ENCODE results near the gene ADGRD1. TPM values are rescaled to one million over a fixed set of nuclear protein-coding genes. Genes with fewer than 3 reads are reported as not detected.
"Not testable (repeated sequence)": the region's sequence is repeated elsewhere in the genome, so short reads cannot be mapped to it uniquely, and the experiment has no call there.

Gene ADGRD1
- total RNA-seq, 1 experiment from 2014 or later, result 0.77 TPM

DNA sequence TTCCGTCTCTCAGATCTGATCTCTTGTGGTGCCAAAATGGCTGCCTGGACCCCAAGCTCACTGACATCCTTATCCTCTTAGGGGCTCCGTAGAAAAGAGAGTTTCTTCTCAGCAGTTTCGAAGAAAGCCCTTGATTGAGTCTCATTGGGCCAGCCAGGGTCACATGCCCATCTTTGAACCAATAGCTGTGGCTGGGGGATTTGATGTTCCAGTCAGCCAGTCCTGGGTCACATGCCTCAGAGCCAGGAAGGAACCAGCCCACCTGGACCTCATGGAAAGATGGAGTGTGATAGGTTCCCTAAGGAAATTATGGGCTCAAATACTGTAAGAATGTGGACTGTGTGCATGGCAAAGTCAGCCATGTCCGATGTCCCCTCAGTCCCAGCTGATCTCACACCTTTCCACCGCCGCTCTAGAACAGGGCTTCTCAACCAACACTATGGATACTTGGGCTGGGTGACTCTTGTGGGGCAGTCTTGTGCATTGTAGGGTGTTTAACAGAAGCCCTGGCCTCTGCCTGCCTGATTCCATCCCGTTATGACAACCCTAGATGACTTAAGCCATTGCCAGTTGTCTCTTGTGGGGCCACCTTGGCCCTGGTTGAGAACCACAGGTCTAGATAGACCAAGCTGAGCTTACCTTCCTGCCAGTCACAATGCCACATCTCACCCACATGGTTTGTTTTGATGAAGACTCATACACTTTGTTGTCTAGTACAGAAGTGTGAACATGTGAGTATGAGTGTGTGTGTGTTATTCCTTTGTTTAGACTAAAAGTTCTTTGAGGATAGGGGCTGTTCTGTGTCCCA, 163.9 kb downstream of the ADGRD1 start:
- Mint-ChIP-seq H3K27ac (no peak overlapping the region), H3K27me3 (ENCODE audit: low read depth) (0 out of 2 replicates have a peak, but pooled peaks cover under 1% of the 10 kb centered on the region), H3K4me1 (peaks cover 13% of the 10 kb centered on the region), H3K9me3 (no peaks in the 10 kb centered on the region), H3K4me3 (no peak overlapping the region), H3K36me3 (no peaks in the 10 kb centered on the region)
- CTCF ChIA-PET, result interaction anchor here (0.9 to 9.1 kb wide), 9 partner anchors 12 to 353 kb away, joined by 3 to 98 read pairs (median 10); no protein-coding TSS in a partner anchor
- no peak for ATAC-seq
- TF ChIP-seq USF1 (CRISPR knock-in tag; IDR thresholded peaks at IDR 0.05) (peak; percentile 15; the same call in 1 of the 2 replicates), USF2 (CRISPR knock-in tag; IDR thresholded peaks at IDR 0.05) (peak; percentile 54; the same call in 1 of the 2 replicates), TEAD4 (CRISPR knock-in tag; IDR thresholded peaks at IDR 0.05) (no peak)
- POLR2A ChIA-PET, result no interaction called here
- DNase-seq (ENCODE audit: low spot score), result no peak

DNA sequence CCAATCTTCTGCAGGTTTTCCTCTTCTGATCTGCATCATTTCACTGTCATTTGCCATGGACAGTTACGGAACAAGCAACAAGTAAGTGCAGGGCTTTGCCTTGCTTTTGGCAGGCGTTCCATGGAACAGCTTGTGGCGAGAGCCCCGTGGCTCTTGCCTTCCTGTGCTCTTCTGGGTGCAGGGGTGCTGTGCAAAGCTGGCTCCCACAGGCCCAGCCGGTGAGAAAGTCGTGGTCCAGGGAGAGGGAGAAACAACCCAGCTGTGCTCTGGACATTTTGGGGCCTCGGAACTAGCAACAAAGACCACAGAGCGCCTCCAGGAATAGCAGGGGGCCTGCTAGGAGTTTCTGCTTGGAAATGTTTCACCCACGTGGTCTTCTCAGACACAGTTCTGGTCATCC, 164.7 kb downstream of the ADGRD1 start:
- Mint-ChIP-seq H3K9me3 (no peaks in the 10 kb centered on the region), H3K4me3 (no peak overlapping the region), H3K27ac (no peak overlapping the region), H3K4me1 (peaks cover 11% of the 10 kb centered on the region), H3K27me3 (ENCODE audit: low read depth) (no peaks in the 10 kb centered on the region), H3K36me3 (no peaks in the 10 kb centered on the region)
- ChIA-PET POLR2A (no interaction called here), CTCF (interaction anchor here (3.7 to 9.1 kb wide), 2 partner anchors 13 to 14 kb away, joined by 79 to 98 read pairs; no protein-coding TSS in a partner anchor)
- DNase-seq (ENCODE audit: low spot score) (peak; percentile 4), ATAC-seq (no peak)
- no peak for TF ChIP-seq CTCF (IDR thresholded peaks at IDR 0.05)

GRCh38 chr12:131119345-131119744, 165.6 kb downstream of the ADGRD1 start:
- H3K27me3 Mint-ChIP-seq (ENCODE audit: low read depth); H3K36me3 Mint-ChIP-seq; ATAC-seq; H3K27ac Mint-ChIP-seq; POLR2A ChIA-PET; H3K4me3 Mint-ChIP-seq; H3K9me3 Mint-ChIP-seq; H3K4me1 Mint-ChIP-seq: not testable (repeated sequence)
- CTCF ChIA-PET, result interaction anchor here (1.1 to 9.1 kb wide), 3 partner anchors 10 to 14 kb away, joined by 3 to 98 read pairs (median 10); no protein-coding TSS in a partner anchor
- DNase-seq (ENCODE audit: low spot score), result peak; percentile 1

DNA sequence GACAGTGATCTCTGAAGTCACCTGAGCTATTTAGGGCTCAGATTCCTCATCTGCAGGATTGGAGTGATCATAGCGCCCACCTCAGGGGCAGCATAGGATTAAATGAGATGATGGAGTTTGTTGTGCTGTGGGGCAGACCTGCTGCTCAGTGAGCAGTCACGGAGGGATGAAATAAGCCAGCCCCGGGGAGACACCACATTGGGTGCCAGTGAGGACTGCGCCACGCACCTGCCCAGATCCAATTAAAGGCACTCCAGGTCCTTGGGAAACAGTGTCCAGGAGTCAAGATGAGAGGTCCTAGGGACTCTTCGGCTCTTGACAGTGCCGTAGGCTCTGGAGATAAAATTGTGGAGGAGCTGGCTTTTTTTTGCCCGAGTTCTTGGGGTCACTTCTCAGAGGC, 166.2 kb downstream of the ADGRD1 start:
- Mint-ChIP-seq H3K27me3 (ENCODE audit: low read depth) (no peaks in the 10 kb centered on the region), H3K27ac (no peak overlapping the region), H3K9me3 (no peaks in the 10 kb centered on the region), H3K4me3 (no peak overlapping the region), H3K4me1 (peaks cover 3% of the 10 kb centered on the region), H3K36me3 (no peaks in the 10 kb centered on the region)
- CTCF ChIA-PET, result interaction anchor here (1.1 to 9.1 kb wide), 3 partner anchors 11 to 14 kb away, joined by 3 to 98 read pairs (median 10); no protein-coding TSS in a partner anchor
- ATAC-seq (no peak), DNase-seq (ENCODE audit: low spot score) (peak; percentile 6)
- POLR2A ChIA-PET, result no interaction called here
- no peak for TF ChIP-seq TEAD4 (CRISPR knock-in tag; IDR thresholded peaks at IDR 0.05)
- no peak for TF ChIP-seq ZNF396 (CRISPR knock-in tag; IDR thresholded peaks at IDR 0.05; ENCODE audit: borderline replicate concordance)
- TF ChIP-seq RORB (CRISPR knock-in tag; IDR thresholded peaks at IDR 0.05), result no peak
- TF ChIP-seq, protein P1, sequence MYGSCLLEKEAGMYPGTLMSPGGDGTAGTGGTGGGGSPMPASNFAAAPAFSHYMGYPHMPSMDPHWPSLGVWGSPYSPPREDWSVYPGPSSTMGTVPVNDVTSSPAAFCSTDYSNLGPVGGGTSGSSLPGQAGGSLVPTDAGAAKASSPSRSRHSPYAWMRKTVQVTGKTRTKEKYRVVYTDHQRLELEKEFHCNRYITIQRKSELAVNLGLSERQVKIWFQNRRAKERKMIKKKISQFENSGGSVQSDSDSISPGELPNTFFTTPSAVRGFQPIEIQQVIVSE (CRISPR knock-in tag; IDR thresholded peaks at IDR 0.05; ENCODE audit: borderline replicate concordance), result no peak
- no peak for TF ChIP-seq TCF7 (CRISPR knock-in tag; IDR thresholded peaks at IDR 0.05; ENCODE audit: low read depth)
- TF ChIP-seq PREB (CRISPR knock-in tag; IDR thresholded peaks at IDR 0.05; ENCODE audit: borderline replicate concordance), result no peak
- no peak for TF ChIP-seq FOXJ3 (CRISPR knock-in tag; IDR thresholded peaks at IDR 0.05; ENCODE audit: borderline replicate concordance)
- TF ChIP-seq, protein P2, sequence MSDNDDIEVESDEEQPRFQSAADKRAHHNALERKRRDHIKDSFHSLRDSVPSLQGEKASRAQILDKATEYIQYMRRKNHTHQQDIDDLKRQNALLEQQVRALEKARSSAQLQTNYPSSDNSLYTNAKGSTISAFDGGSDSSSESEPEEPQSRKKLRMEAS (CRISPR knock-in tag; IDR thresholded peaks at IDR 0.05), result no peak
- TF ChIP-seq STAT6 (CRISPR knock-in tag; conservative IDR thresholded peaks at IDR 0.05; ENCODE audit: low read depth), result no peak
- TF ChIP-seq ZNF423 (CRISPR knock-in tag; IDR thresholded peaks at IDR 0.05), result no peak
- TF ChIP-seq ZBTB21 (CRISPR knock-in tag; IDR thresholded peaks at IDR 0.05; ENCODE audit: borderline replicate concordance), result no peak
- no peak for TF ChIP-seq USF2 (CRISPR knock-in tag; IDR thresholded peaks at IDR 0.05)

Measured in WTC11 (cell line).